Erythroblast (primary cell): ENCODE measurements around the gene SPATA18.
A peak's percentile ranks its signal among the peaks of the same experiment; 100 is the strongest.

ENCODE experiments used
- DNase-seq, 2 experiments: peaks; one replicate each; lab custom pipeline; 2025; lab: John Stamatoyannopoulos, UW
- GATA1 ChIP-seq: IDR thresholded peaks from 2 replicates; pipeline ENCODE4 v1.6.1; 2011; ENCODE audit warnings: low read depth, mild to moderate bottlenecking, control low read depth, low read length, moderate library complexity
- POLR2A ChIP-seq: IDR thresholded peaks from 2 replicates; pipeline ENCODE4 v1.6.1; 2011; ENCODE audit warnings: mild to moderate bottlenecking, low read length

The SPATA18 gene

GRCh38 chr4:52036886-52037530, 14.1 kb upstream of the SPATA18 start:
- TF ChIP-seq GATA1 = no peak
- TF ChIP-seq POLR2A = no peak
- DNase-seq = no peak

- DNase-seq = no peak
- no peak for TF ChIP-seq POLR2A
- TF ChIP-seq GATA1 = no peak
Observed at GRCh38 chr4:52037689-52038102, 13.4 kb upstream of the SPATA18 start.

- TF ChIP-seq GATA1 (no peak), POLR2A (no peak)
- peak; percentile 32 to 33 for DNase-seq
Observed at GRCh38 chr4:52038103-52038912, 12.8 kb upstream of the SPATA18 start, which contains the start of gene SGCB. Gene SGCB (minus strand): TSS chr4:52038299. CDS start chr4:52038259, 40 bp downstream.

- DNase-seq = no peak
- TF ChIP-seq POLR2A (no peak), GATA1 (no peak)
Observed at GRCh38 chr4:52045028-52045427, 6.1 kb upstream of the SPATA18 start.

- TF ChIP-seq GATA1 (no peak), POLR2A (no peak)
- DNase-seq = no peak
Observed at GRCh38 chr4:52049266-52049665, 1.8 kb upstream of the SPATA18 start.

- no peak for DNase-seq
- TF ChIP-seq POLR2A = no peak
- TF ChIP-seq GATA1 = no peak
Observed at GRCh38 chr4:52051615-52052474, 741 bp downstream of the SPATA18 start.

- no peak for TF ChIP-seq POLR2A
- no peak for TF ChIP-seq GATA1
- DNase-seq = no peak
Observed at GRCh38 chr4:52052475-52052780, 1.3 kb downstream of the SPATA18 start.

- DNase-seq = no peak
- TF ChIP-seq GATA1 (no peak), POLR2A (no peak)
Observed at GRCh38 chr4:52054254-52054653, 3.1 kb downstream of the SPATA18 start.

- DNase-seq = no peak
- no peak for TF ChIP-seq GATA1
- no peak for TF ChIP-seq POLR2A
Observed at GRCh38 chr4:52057196-52057595, 6.1 kb downstream of the SPATA18 start.

- TF ChIP-seq POLR2A (no peak), GATA1 (no peak)
- DNase-seq = no peak
Observed at GRCh38 chr4:52058275-52058674, 7.2 kb downstream of the SPATA18 start.

- DNase-seq = no peak
- TF ChIP-seq GATA1 (no peak), POLR2A (no peak)
Observed at GRCh38 chr4:52059372-52059771, 8.3 kb downstream of the SPATA18 start.

- no peak for DNase-seq
- no peak for TF ChIP-seq POLR2A
- no peak for TF ChIP-seq GATA1
Observed at GRCh38 chr4:52069571-52069970, 18.5 kb downstream of the SPATA18 start.

- TF ChIP-seq GATA1 (no peak), POLR2A (no peak)
- no peak for DNase-seq
Observed at GRCh38 chr4:52071791-52072546, 20.9 kb downstream of the SPATA18 start.
